OCI-LY7 (cell line): ENCODE data around the gene ZCCHC3. TPM values are rescaled to one million over a fixed set of nuclear protein-coding genes. Genes with fewer than 3 reads are reported as not detected.

Source experiments
- BruUV-seq: library from RNA; stranded (reverse); fragments of 400-500 nt; replicated peaks from 2 replicates; lab custom pipeline; 2021; lab: Mats Ljungman, UMichigan
- CTCF ChIA-PET: fragments of 300-600 bp; sonication (Branson Sonifier 250); formaldehyde crosslinking; loops from one replicate; lab custom pipeline; 2022; ENCODE audit warnings: antibody characterized with exemption; ENCODE audit not compliant: unreplicated experiment; lab: Charles Lee
- POLR2A ChIA-PET: fragments of 300-600 bp; sonication (Branson Sonifier 250); formaldehyde crosslinking; loops from one replicate; lab custom pipeline; 2022; ENCODE audit warnings: antibody characterized with exemption; lab: Charles Lee
- DNase-seq: peaks from one replicate; pipeline ENCODE4 v3.0.0-alpha.2; 2015; ENCODE audit warnings: low spot score
- H2AFZ ChIP-seq: fragments of 200-600 bp; sonication (generic), shearing (Covaris generic); 2 replicates; pipeline ENCODE4 v1.6.1; 2014; ENCODE audit warnings: mild to moderate bottlenecking, antibody characterized with exemption, low read length, moderate library complexity
- H3K27ac ChIP-seq: fragments of 200-600 bp; sonication (generic); 2 replicates; pipeline ENCODE4 v1.5.1; 2014; ENCODE audit warnings: mixed run types, low read depth, mild to moderate bottlenecking, moderate library complexity, low read length, inconsistent platforms; ENCODE audit not compliant: poor library complexity, severe bottlenecking
- H3K36me3 ChIP-seq: fragments of 200-600 bp; sonication (generic); 2 replicates; pipeline ENCODE4 v1.6.1; 2014; ENCODE audit warnings: mild to moderate bottlenecking, antibody characterized with exemption, low read length, moderate library complexity, mixed read lengths; ENCODE audit not compliant: insufficient read depth
- H3K4me1 ChIP-seq: fragments of 200-600 bp; sonication (generic); 2 replicates; pipeline ENCODE4 v1.5.1; 2014; ENCODE audit warnings: mild to moderate bottlenecking, low read length; ENCODE audit not compliant: insufficient read depth, poor library complexity, severe bottlenecking
- H3K4me2 ChIP-seq: fragments of 200-600 bp; sonication (generic); 2 replicates; pipeline ENCODE4 v1.6.1; 2014; ENCODE audit warnings: mild to moderate bottlenecking, low read length
- H3K4me3 ChIP-seq: fragments of 200-600 bp; sonication (generic); 2 replicates; pipeline ENCODE4 v1.5.1; 2014; ENCODE audit warnings: mild to moderate bottlenecking, low read depth, low read length; ENCODE audit not compliant: poor library complexity, severe bottlenecking
- H3K79me2 ChIP-seq: fragments of 200-600 bp; sonication (generic); 2 replicates; pipeline ENCODE4 v1.6.1; 2016; ENCODE audit warnings: low read depth, mild to moderate bottlenecking, low read length, moderate library complexity, mixed read lengths; ENCODE audit not compliant: insufficient read depth
- H3K9me2 ChIP-seq: fragments of 200-600 bp; sonication (generic); 2 replicates; pipeline ENCODE4 v1.6.1; 2016; ENCODE audit warnings: mild to moderate bottlenecking, low read length, mixed read lengths; ENCODE audit not compliant: insufficient read depth
- H3K9me3 ChIP-seq: fragments of 200-600 bp; sonication (generic); 2 replicates; pipeline ENCODE4 v1.6.1; 2014; ENCODE audit warnings: mild to moderate bottlenecking, mixed run types, low read length, mixed read lengths
- H4K20me1 ChIP-seq: fragments of 200-600 bp; sonication (generic); 2 replicates; pipeline ENCODE4 v1.6.1; 2014; ENCODE audit warnings: mild to moderate bottlenecking, antibody characterized with exemption, low read length, moderate library complexity, mixed read lengths; ENCODE audit not compliant: insufficient read depth
- EZH2phosphoT487 ChIP-seq: fragments of 200-600 bp; sonication (generic); IDR thresholded peaks from 2 replicates; pipeline ENCODE4 v1.6.1; 2018; ENCODE audit warnings: low read depth, borderline replicate concordance, mild to moderate bottlenecking, mixed run types, antibody characterized with exemption, low read length, moderate library complexity, mixed read lengths
- intact Hi-C: fragments of 100-400 bp; cut with micrococcal nuclease; formaldehyde crosslinking; loops from one replicate; pipeline ENCODE4 v1.10.0; 2022; ENCODE audit not compliant: unreplicated experiment
- total RNA-seq, 2 experiments: library from RNA; depleted of rRNA in 1 of 2; stranded (reverse); fragments of >200 nt in 1 of 2; shearing (Covaris generic) in 1 of 2; gene quantifications; 2 replicates each; pipeline ENCODE4 v1.2.3, GENCODE V29; 2014 to 2022
- TF ChIP-seq, protein P1 (sequence below): fragments of 200-600 bp; sonication (generic); conservative IDR thresholded peaks from 2 replicates; pipeline ENCODE4 v1.5.1; 2014; ENCODE audit warnings: mild to moderate bottlenecking, antibody characterized with exemption, low read length, moderate library complexity, mixed read lengths

ZCCHC3 gene
- total RNA-seq, 2 experiments from 2014 or later, result 35.6 to 45.3 TPM

DNA sequence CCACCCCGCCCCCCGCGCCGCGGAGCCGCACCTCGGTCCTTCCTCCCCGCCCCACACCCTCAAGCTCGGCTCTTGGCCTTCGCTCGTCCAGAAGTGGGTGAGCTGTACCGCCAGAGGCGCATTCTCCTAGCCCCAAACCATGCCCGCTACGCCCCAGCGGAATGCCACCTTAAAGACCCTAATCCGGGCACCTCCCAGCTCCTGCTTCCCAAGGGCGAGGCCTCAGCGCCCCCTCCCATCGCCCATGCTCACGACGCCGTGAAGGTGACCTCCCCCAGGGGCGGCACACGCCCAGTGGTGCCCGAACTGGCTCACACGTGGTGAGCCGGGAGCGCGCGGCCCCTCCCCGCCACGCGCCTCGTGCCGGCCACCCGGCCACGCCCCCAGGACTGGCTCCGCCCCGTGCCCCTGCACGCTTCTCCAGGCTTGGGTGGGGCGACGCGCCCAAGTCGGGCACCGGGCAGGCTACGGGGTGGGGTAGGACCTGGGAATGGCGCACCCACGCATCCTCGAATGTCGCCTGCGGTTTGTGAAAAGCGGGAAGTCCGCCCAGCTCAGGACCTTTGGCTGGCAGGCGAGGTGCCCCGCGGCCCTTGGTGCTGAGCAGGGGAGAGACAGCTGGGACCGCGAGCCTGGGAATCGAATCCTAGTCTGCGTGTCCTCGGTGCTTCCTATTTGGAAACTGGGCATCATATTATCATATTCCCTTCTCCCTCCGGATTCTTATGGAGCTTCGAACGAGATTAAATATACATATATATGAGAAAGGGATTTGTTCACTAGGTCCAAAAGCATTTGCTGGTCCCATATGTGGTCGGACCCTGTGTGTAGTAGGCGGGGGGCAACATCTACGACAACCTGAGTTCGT, 27.0 kb downstream of the ZCCHC3 start:
- POLR2A ChIA-PET, result interaction anchor here (0.6 to 3.0 kb wide), 11 partner anchors 12 to 83 kb away, joined by 3 to 12 read pairs (median 3); partner anchors contain the start of genes TRIB3 and ZCCHC3
- peak overlapping the region; percentile 99 for H3K4me2 ChIP-seq
- intact Hi-C loops, result loop anchor here (1.0 kb wide), 2 partner anchors 14 to 27 kb away; partner anchors contain the start of gene ZCCHC3
- H2AFZ ChIP-seq, result peak overlapping the region; percentile 91
- BruUV-seq, result TSS peak; percentile 96
- H3K4me3 ChIP-seq, result peak overlapping the region; percentile 98
- peak; percentile 94 for DNase-seq
- CTCF ChIA-PET, result interaction anchor here (0.5 to 1.4 kb wide), 3 partner anchors 14 to 85 kb away, joined by 4 to 6 read pairs (median 4); no protein-coding TSS in a partner anchor
- H3K27ac ChIP-seq, result peak overlapping the region; percentile 81
- no peaks in the 10 kb centered on the region for H3K9me3 ChIP-seq
- TF ChIP-seq, protein P1, sequence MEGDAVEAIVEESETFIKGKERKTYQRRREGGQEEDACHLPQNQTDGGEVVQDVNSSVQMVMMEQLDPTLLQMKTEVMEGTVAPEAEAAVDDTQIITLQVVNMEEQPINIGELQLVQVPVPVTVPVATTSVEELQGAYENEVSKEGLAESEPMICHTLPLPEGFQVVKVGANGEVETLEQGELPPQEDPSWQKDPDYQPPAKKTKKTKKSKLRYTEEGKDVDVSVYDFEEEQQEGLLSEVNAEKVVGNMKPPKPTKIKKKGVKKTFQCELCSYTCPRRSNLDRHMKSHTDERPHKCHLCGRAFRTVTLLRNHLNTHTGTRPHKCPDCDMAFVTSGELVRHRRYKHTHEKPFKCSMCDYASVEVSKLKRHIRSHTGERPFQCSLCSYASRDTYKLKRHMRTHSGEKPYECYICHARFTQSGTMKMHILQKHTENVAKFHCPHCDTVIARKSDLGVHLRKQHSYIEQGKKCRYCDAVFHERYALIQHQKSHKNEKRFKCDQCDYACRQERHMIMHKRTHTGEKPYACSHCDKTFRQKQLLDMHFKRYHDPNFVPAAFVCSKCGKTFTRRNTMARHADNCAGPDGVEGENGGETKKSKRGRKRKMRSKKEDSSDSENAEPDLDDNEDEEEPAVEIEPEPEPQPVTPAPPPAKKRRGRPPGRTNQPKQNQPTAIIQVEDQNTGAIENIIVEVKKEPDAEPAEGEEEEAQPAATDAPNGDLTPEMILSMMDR, result peak; percentile 53
- no peak for TF ChIP-seq EZH2phosphoT487
- peaks cover 13% of the 10 kb centered on the region; the same call in 1 of the 2 replicates for H4K20me1 ChIP-seq
- peaks cover 29% of the 10 kb centered on the region for H3K79me2 ChIP-seq
- peaks cover 21% of the 10 kb centered on the region for H3K36me3 ChIP-seq
- no peaks in the 10 kb centered on the region for H3K9me2 ChIP-seq
- peaks cover 25% of the 10 kb centered on the region for H3K4me1 ChIP-seq

DNA sequence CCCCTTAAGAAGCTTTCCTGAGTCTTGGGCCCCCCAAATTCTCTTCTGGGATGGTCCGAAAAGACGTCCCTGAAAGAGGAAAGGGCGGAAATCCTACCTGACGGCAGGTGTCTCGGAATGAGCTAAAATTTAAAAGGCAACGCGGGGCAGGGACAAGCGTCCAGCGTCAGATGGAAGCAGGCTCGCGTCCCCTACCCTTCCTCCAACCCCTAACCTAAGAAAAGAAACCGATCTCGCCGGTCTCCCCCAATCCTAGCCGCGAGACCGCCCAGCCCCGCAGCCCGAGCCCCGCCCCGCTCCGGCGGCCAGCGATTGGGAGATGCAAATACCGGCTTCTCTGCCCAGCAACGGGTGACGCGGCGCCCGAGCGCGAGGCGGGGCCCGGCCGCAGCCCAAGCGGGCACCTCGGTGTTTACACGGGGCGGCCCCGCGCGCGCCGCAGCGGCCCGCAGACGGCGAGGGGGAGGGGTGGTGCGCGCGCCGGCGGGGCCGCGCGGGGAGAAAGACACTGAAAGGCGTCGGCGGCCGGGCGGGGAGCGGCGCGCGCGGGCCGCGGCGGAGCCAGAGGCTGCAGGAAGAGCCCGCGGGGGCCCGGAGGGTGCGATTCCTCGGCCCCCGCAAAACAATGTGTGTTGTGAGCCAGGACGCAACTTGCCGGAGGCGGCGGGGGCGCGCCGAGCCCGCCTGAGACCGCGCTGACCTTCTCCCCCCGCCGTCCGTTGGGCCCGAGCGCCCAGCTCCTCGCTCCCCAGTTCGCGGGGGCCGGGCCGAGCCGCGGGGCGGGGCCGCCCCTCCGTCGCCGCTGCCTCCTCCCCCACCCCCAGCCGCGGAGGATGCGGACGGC, 27.9 kb downstream of the ZCCHC3 start, which contains the start of gene SOX12:
SOX12 (plus strand) TSS at position 508 of the 844 bp plus-strand sequence. CDS start 373 bp downstream, outside the sequence.
- H2AFZ ChIP-seq, result peak within 1 kb of the TSS; percentile 91
- H3K79me2 ChIP-seq, result peaks cover 35% of the 10 kb centered on the region
- H3K4me3 ChIP-seq, result peak within 1 kb of the TSS; percentile 98
- intact Hi-C loops, result loop anchor here (1.0 kb wide), 1 partner anchor 28 kb away; the partner anchor contains the start of gene ZCCHC3
- ChIA-PET POLR2A (interaction anchor here (0.6 to 3.0 kb wide), 6 partner anchors 13 to 55 kb away, joined by 3 to 12 read pairs (median 5); partner anchors contain the start of genes TRIB3 and ZCCHC3), CTCF (interaction anchor here (1.4 kb wide), 1 partner anchor 15 kb away, joined by 6 read pairs; no protein-coding TSS in a partner anchor)
- H3K36me3 ChIP-seq, result peaks cover 28% of the 10 kb centered on the region
- peaks cover 34% of the 10 kb centered on the region for H3K4me1 ChIP-seq
- H3K27ac ChIP-seq, result peak within 1 kb of the TSS; percentile 85
- H3K9me3 ChIP-seq, result no peaks in the 10 kb centered on the region
- peaks cover 19% of the 10 kb centered on the region; the same call in 1 of the 2 replicates for H4K20me1 ChIP-seq
- DNase-seq, result peak; percentile 94
- TF ChIP-seq, protein P1, result no peak
- TF ChIP-seq EZH2phosphoT487, result no peak
- no peaks in the 10 kb centered on the region for H3K9me2 ChIP-seq
- peak within 1 kb of the TSS; percentile 99 for H3K4me2 ChIP-seq
- BruUV-seq, result no TSS peak
